Neural progenitor cell (in vitro differentiated cells): ENCODE data around the gene FAM32A. TPM values are rescaled to one million over a fixed set of nuclear protein-coding genes. Genes with fewer than 3 reads are reported as not detected.

Experiments used
- DNase-seq: peaks from one replicate; pipeline ENCODE4 v3.0.0-alpha.2; 2016; ENCODE audit warnings: low spot score
- H2AFZ ChIP-seq: fragments of 200-600 bp; sonication (generic); replicated peaks from 2 replicates; pipeline ENCODE4 v1.6.1; 2016; ENCODE audit warnings: antibody characterized with exemption
- H3F3A ChIP-seq: fragments of 200-600 bp; sonication (generic); 2 replicates; pipeline ENCODE4 v1.6.1; 2016; ENCODE audit warnings: antibody characterized with exemption, low read depth
- H3K27ac ChIP-seq: fragments of 200-600 bp; sonication (generic); 2 replicates; pipeline ENCODE4 v1.5.1; 2016; ENCODE audit warnings: mild to moderate bottlenecking
- H3K27me3 ChIP-seq: fragments of 200-600 bp; sonication (generic); 2 replicates; pipeline ENCODE4 v1.6.1; 2016; ENCODE audit warnings: mild to moderate bottlenecking, moderate library complexity
- H3K36me3 ChIP-seq: fragments of 200-600 bp; sonication (generic); 2 replicates; pipeline ENCODE4 v1.5.1; 2016
- H3K4me1 ChIP-seq: fragments of 200-600 bp; sonication (generic); 2 replicates; pipeline ENCODE4 v1.6.1; 2016; ENCODE audit warnings: mixed run types
- H3K4me2 ChIP-seq: fragments of 200-600 bp; sonication (generic); 2 replicates; pipeline ENCODE4 v1.6.1; 2016
- H3K4me3 ChIP-seq: fragments of 200-600 bp; sonication (generic); 2 replicates; pipeline ENCODE4 v1.5.1; 2016
- H3K79me2 ChIP-seq: fragments of 200-600 bp; sonication (generic); 2 replicates; pipeline ENCODE4 v1.6.1; 2016; ENCODE audit warnings: low read depth
- H3K9ac ChIP-seq: fragments of 200-600 bp; sonication (generic); 2 replicates; pipeline ENCODE4 v1.6.1; 2016
- H3K9me3 ChIP-seq: fragments of 200-600 bp; sonication (generic); 2 replicates; pipeline ENCODE4 v1.5.1; 2016; ENCODE audit warnings: low read depth
- H4K20me1 ChIP-seq: fragments of 200-600 bp; sonication (generic); 2 replicates; pipeline ENCODE4 v1.6.1; 2016; ENCODE audit warnings: low read depth
- H3K27ac Mint-ChIP-seq: 3 replicates; pipeline ENCODE4 v1.8.0; 2021; ENCODE audit warnings: mixed read lengths
- H3K27me3 Mint-ChIP-seq: 2 replicates; pipeline ENCODE4 v1.8.0; 2022; ENCODE audit warnings: low read depth, mild to moderate bottlenecking, inconsistent platforms, moderate library complexity, mixed read lengths; ENCODE audit not compliant: insufficient read depth
- H3K36me3 Mint-ChIP-seq: 3 replicates; pipeline ENCODE4 v1.8.0; 2021; ENCODE audit warnings: mixed read lengths
- H3K4me1 Mint-ChIP-seq: 3 replicates; pipeline ENCODE4 v1.8.0; 2021; ENCODE audit warnings: mixed read lengths
- H3K4me3 Mint-ChIP-seq: 3 replicates; pipeline ENCODE4 v1.8.0; 2021; ENCODE audit warnings: mild to moderate bottlenecking, moderate library complexity, mixed read lengths
- H3K9me3 Mint-ChIP-seq: 3 replicates; pipeline ENCODE4 v1.8.0; 2020; ENCODE audit warnings: mixed read lengths
- CTCF ChIP-seq: fragments of 200-600 bp; sonication (generic); IDR thresholded peaks from 2 replicates; pipeline ENCODE4 v1.5.1; 2017; ENCODE audit warnings: antibody characterized with exemption, mild to moderate bottlenecking
- EZH2 ChIP-seq: fragments of 200-600 bp; sonication (generic); IDR thresholded peaks from 2 replicates; pipeline ENCODE4 v1.6.1; 2017; ENCODE audit warnings: antibody characterized with exemption, mild to moderate bottlenecking, moderate library complexity
- EZH2phosphoT487 ChIP-seq: fragments of 200-600 bp; sonication (generic); IDR thresholded peaks from 2 replicates; pipeline ENCODE4 v1.6.1; 2017; ENCODE audit warnings: antibody characterized with exemption
- total RNA-seq: library from RNA; depleted of rRNA; stranded (reverse); fragments of >200 nt; gene quantifications from 2 replicates; pipeline ENCODE4 v1.2.3, GENCODE V29; 2015; ENCODE audit warnings: low replicate concordance

FAM32A gene
- total RNA-seq, 1 donor from 2014 or later, result 139 TPM

DNA sequence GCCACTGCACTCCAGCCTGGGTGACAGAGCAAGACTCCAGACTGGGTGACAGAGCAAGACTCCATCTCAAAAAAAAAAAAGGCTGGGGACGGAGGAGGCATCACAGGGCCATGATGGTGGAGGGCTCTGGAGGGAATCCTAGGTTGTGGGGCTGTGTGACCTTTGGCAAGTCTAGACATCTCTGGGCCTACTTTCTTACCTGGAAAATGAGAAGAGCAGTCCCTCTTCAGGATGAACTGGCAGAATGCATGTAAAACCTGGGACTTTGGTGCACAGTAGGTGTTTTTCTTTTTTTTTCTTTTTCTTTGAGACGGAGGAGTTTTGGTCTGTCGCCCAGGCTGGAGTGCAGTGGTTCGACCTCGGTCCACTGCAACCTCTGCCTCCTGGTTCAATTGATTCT, 25.6 kb upstream of the FAM32A start:
- Mint-ChIP-seq H3K9me3 (no peaks in the 10 kb centered on the region), H3K27ac (no peak overlapping the region), H3K4me3 (no peak overlapping the region), H3K36me3 (no peaks in the 10 kb centered on the region), H3K4me1 (no peaks in the 10 kb centered on the region), H3K27me3 (peaks cover 5% of the 10 kb centered on the region)
- Histone ChIP-seq H3K4me1 (no peaks in the 10 kb centered on the region), H3K36me3 (no peaks in the 10 kb centered on the region), H3K27me3 (no peaks in the 10 kb centered on the region), H3K79me2 (no peaks in the 10 kb centered on the region), H3K4me3 (no peak overlapping the region), H3K9ac (no peak overlapping the region), H3K27ac (no peak overlapping the region), H3K4me2 (no peak overlapping the region), H3K9me3 (no peaks in the 10 kb centered on the region), H2AFZ (no peak overlapping the region), H4K20me1 (no peaks in the 10 kb centered on the region), H3F3A (no peaks in the 10 kb centered on the region)
- TF ChIP-seq CTCF (no peak), EZH2 (no peak), EZH2phosphoT487 (no peak)
- DNase-seq, result no peak

DNA sequence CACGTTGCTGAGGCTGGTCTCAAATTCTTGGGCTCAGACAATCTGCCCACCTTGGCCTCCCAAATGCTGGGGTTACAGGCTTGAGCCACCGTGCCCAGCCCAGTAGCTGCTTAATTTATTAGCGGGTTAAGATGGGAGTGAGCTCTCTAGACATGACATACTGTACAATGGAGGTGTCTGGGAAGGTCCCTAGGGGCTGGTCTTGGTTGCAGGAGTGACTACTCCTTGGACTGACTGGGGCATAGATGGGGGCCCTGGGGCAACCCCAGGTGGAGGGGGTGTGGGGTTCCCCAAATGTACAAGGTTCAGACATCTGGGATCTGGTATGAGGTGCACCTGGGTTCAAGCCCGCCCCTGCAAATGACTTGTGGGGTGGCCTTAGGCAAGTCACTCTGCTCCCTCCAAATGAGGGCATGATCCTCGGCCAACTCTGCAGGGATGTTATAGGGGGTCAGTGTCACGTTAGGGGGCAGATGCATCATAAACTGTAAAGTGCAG, 24.7 kb upstream of the FAM32A start:
- TF ChIP-seq EZH2phosphoT487 (no peak), EZH2 (no peak), CTCF (no peak)
- Histone ChIP-seq H3F3A (no peaks in the 10 kb centered on the region), H3K79me2 (no peaks in the 10 kb centered on the region), H3K4me2 (no peak overlapping the region), H3K27me3 (no peaks in the 10 kb centered on the region), H3K4me1 (no peaks in the 10 kb centered on the region), H3K4me3 (no peak overlapping the region), H2AFZ (no peak overlapping the region), H4K20me1 (no peaks in the 10 kb centered on the region), H3K9ac (no peak overlapping the region), H3K36me3 (no peaks in the 10 kb centered on the region), H3K9me3 (no peaks in the 10 kb centered on the region), H3K27ac (no peak overlapping the region)
- no peaks in the 10 kb centered on the region for H3K4me1 Mint-ChIP-seq
- DNase-seq, result no peak
- H3K27me3 Mint-ChIP-seq, result peaks cover 5% of the 10 kb centered on the region
- H3K27ac Mint-ChIP-seq, result no peak overlapping the region
- H3K36me3 Mint-ChIP-seq, result no peaks in the 10 kb centered on the region
- H3K4me3 Mint-ChIP-seq, result no peak overlapping the region
- H3K9me3 Mint-ChIP-seq, result no peaks in the 10 kb centered on the region

DNA sequence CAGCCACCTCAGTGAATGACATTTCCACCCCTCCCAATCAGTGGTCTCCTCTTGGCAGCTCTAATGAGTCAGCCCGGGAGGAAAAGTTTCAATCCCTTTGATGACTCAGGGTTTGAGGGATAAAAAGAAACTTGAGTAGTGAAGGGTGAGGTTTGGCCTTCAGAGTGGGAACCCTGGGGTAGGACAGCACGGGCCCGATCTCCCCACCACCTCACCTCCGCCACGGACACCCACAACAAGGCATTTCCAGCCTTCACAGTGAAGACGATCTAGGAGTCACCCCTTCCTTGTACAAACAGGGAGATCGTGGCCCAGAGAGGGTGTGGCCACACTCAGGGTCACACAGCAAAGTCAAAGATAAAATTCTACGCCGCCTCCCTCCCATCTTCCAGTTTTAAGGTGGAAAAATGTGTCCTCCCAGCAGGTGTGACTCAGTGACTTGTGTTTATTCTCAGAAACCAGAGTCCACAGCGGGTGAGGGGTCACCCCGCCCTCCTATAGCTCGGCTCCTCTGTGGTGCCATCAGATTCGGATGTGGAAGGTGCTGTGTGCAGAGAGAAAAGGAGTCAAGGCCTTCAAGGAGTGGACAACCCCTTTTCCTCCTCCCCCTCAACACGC, 24.2 kb upstream of the FAM32A start:
- H3K4me2 ChIP-seq, result no peak overlapping the region
- no peak overlapping the region for H2AFZ ChIP-seq
- H3K4me3 ChIP-seq, result no peak overlapping the region
- DNase-seq, result no peak
- no peaks in the 10 kb centered on the region for H3F3A ChIP-seq
- H3K36me3 ChIP-seq, result no peaks in the 10 kb centered on the region
- H3K9ac ChIP-seq, result no peak overlapping the region
- H4K20me1 ChIP-seq, result no peaks in the 10 kb centered on the region
- no peaks in the 10 kb centered on the region for H3K79me2 ChIP-seq
- no peaks in the 10 kb centered on the region for H3K4me1 Mint-ChIP-seq
- H3K4me3 Mint-ChIP-seq, result no peak overlapping the region
- peaks cover 5% of the 10 kb centered on the region for H3K27me3 Mint-ChIP-seq
- H3K4me1 ChIP-seq, result no peaks in the 10 kb centered on the region
- H3K9me3 Mint-ChIP-seq, result no peaks in the 10 kb centered on the region
- no peak overlapping the region for H3K27ac ChIP-seq
- no peak for TF ChIP-seq CTCF
- TF ChIP-seq EZH2, result no peak
- no peak for TF ChIP-seq EZH2phosphoT487
- H3K27me3 ChIP-seq, result no peaks in the 10 kb centered on the region
- no peaks in the 10 kb centered on the region for H3K9me3 ChIP-seq
- H3K36me3 Mint-ChIP-seq, result no peaks in the 10 kb centered on the region
- H3K27ac Mint-ChIP-seq, result no peak overlapping the region
